ENCODE data around the gene SESN1.

The SESN1 gene

GRCh38 chr6:108961077-108961476, 133.6 kb downstream of the SESN1 start:
- no peak for DNase-seq (ENCODE audit: low read depth in 2 of 2)

- no peak for DNase-seq (ENCODE audit: low read depth in 2 of 2)
Measured at GRCh38 chr6:108960601-108961000, 134.0 kb downstream of the SESN1 start.

GRCh38 chr6:108959972-108960582, 134.6 kb downstream of the SESN1 start:
- DNase-seq (ENCODE audit: low read depth in 2 of 2): no peak

DNA sequence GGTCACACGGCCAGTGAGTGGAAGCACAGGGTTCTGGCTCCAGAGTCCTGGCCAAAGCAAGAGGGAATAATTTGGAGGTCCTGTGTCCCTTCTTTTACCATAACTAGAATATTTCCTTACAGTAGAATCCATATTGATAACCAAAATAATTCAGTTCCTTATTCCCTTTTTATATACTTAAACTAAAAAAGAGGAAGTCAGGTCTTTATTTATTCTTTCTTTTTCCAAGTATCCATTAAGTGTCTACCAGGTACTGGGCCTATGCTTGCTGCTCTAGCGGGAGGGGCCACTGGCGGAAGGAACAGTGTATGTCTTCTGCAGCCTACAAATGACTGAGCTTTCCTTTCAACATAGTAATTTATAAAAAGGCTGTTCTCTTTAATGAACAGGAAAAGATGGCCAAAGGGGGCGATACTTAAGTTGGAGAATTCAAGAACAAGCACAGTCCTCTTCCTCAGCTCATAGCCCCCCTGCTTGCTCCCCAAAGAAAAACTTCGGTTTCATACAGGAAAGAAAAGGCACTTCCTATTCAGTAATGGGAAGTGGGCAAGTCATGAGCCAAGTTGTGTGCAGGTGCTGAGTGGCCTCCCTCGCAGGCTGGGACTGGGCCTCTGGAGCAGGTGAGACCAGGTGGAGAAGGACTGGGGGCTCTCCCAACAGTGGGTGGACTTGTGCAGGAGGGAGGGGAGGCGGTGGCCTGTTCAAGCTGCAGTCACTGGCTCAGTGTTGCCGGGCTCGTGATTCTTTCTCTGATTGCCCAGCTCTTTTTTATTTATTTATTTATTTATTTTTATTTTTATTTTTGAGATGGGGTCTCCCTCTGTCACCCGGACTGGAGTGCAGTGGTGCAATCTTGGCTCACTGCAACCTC, 135.5 kb downstream of the SESN1 start:
- DNase-seq (ENCODE audit: low read depth in 2 of 2): no peak

DNA sequence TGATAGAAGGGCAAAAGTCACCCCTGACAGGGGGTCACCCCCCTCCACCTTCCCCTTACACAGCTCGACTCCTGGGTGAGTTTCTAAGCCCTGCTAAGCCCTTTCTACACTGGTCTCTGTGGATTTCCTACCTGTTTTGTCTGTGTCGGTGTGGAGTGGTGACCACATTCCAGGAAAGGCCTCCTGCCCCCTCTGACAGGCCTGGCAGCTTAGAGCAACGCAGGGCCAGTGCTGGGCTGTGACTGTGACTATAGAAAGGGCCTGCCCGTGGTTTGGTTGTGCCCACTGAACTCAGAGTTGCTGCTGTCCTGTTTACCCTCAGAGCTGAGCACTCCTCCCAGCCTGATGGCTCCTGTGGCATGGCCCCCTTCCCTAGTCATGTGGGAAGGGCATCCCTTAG, 137.4 kb downstream of the SESN1 start:
- no peak for DNase-seq (ENCODE audit: low read depth in 2 of 2)

DNA sequence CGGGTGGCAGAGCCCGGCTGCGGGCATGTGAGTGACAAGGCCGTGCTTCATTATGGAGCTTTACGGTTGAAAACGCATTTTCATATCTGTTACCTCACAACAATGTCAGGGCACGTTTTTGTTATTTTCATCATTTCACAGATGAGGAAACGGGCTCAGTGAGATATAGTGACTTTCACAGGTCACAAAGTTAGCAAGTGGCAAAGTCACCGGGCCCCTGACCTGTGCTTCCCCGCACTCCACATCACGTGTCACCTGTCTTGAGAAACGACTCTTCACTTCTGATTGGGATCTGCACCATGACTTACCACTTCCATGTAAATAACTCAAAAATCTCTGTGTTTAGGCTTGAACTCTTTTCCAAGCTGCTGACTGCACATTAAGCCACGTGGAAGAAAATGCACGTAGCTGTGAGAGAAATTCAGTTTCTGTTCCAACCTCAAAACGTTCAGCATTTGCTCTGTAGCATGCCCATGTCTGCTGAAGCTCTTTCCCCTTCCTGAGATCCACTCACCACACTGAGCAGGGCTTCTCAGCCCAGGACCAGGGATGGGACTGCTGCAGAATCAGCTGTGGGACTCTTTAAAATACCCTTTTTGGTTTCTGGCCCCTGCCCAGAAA, 139.2 kb downstream of the SESN1 start:
- DNase-seq (ENCODE audit: low read depth in 2 of 2): no peak

- DNase-seq (ENCODE audit: low read depth in 2 of 2): no peak
Measured at GRCh38 chr6:108953681-108954080, 141.0 kb downstream of the SESN1 start.

DNA sequence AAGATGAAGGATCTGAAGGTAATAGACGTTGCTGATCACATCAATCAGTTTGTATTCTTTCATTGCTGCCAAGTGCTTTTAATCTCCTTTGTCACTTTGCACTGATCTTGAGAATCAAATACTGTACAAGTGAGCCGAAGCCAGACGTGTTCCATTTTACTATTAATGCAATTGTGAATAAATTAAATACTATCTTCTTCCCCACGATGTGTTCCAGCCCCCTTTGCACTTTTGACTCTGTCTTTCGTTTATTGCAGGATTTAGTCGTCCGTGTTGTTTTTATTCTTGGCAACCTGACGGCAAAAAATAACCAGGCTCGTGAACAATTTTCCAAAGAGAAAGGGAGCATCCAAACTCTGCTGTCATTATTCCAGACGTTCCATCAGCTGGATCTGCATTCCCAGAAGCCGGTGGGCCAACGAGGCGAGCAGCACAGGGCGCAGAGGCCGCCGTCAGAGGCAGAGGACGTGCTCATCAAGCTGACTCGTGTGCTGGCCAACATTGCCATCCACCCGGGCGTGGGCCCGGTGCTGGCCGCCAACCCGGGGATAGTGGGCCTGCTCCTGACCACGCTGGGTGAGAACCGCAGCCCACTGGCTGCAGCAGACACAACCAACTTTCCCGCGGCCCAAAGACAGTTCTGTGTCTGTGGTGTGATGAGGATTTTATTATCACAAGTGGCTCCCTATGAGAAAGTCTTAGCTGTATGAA, 141.7 kb downstream of the SESN1 start:
- no peak for DNase-seq (ENCODE audit: low read depth in 2 of 2)

GRCh38 chr6:108951351-108951953, 143.2 kb downstream of the SESN1 start:
- no peak for DNase-seq (ENCODE audit: low read depth in 2 of 2)

- no peak for DNase-seq (ENCODE audit: low read depth in 2 of 2)
Measured at GRCh38 chr6:108948181-108948661, 146.4 kb downstream of the SESN1 start.

DNA sequence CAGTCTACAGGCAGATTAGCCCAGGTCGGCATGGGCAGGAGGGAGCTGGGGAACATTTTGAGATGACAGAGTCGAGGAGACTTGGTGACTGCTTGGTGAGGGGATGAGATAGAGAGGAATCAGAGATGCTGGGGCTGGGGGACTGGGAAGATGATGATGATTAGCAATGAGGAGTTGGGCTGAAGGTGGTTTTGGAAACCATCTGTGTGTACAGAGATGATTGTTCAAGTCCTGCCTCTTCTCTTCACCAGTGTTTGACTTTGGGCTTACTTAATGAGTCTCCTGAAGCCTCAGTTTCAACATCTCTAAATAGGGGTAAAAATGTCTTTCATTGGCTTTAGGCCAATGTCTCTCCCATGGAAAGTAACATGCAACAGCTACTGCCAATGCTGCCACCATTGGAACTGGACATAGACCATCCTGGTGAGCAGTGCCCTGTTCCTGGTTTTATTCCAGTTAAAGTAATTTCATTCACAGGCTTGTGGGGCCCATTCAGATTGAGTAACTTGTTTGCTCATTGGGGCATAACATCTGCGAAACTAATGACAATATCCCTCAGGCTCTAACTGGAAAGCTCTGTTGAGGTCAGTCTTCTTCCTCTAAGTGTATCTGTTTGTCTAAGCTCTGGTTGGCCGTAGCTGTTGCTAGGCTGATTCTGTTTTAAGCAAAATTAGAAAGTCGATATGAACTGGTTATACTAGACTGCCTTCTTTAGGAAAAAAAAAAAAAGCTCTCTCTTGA, 147.4 kb downstream of the SESN1 start:
- no peak for DNase-seq (ENCODE audit: low read depth in 2 of 2)

GRCh38 chr6:108946695-108947094, 148.0 kb downstream of the SESN1 start:
- no peak for DNase-seq (ENCODE audit: low read depth in 2 of 2)

DNA sequence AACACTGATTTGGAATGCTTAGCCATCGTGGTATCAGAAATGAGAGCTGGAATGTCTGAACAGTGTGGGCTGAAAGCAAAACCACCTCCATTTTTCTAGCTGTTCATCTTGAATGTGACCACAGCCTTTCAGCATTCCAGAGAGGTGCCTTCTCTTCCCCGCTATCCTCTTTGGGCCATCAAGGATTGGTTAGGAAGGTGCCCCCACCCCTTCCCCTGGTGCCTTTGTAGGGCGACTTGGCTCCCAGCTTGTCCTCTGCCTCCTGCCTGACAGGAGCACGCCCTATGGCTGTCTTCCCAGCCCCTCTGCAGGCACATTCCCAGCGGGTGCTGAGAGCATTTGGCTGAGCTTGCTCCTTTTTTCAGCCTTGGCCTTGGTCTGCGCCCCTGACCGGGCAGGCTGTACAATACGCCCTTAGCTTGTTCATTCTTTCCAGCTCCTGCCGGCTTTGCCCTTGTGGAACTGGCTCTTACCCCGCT, 148.9 kb downstream of the SESN1 start:
- DNase-seq (ENCODE audit: low read depth in 2 of 2): no peak

DNA sequence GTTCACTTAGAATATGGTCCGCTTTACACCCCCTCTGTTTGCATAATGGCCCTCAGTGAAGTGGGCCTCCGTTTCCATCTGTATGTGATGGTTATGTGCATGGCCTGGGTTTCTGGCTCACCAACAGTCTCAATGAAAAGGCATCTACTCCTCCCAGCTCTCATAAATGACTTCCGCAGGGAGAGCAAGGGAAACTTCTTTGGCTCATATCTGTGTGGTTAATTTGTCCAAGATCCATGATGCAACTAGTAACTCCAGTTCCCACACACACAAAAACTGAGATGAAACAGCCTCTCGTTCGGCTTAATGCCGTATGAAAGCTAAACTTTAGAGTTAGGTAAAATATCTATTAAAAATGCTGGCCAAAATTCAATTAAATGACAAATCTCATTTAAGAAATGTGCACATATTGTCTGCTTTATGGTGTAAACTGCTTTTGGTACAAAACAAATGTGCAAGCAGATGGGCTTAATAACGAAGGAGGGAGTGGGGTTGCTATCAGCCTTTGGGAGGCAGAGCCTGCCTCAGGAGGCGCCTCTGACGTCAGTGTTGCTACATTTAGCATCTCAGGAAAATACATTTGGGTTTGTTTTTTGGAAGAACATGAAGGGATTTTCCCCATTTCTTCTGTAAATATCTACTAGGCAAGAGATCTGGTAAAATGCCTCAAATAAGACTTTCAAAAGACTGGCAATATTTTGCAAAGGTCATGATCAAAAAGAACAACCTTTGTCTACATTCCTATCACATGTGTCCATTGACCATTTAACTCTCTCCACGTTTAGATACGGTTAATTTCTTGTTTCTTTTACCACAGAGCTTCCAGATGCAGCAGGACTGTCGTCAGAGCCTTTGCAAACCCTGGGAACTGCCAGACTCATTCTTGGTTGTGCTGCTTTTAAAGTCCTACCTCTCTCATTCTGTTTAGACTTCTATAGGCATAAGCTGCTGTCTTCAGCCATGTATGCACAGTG, 149.7 kb downstream of the SESN1 start:
- no peak for DNase-seq (ENCODE audit: low read depth in 2 of 2)

- no peak for DNase-seq (ENCODE audit: low read depth in 2 of 2)
Measured at GRCh38 chr6:108944071-108944470, 150.6 kb downstream of the SESN1 start.

DNA sequence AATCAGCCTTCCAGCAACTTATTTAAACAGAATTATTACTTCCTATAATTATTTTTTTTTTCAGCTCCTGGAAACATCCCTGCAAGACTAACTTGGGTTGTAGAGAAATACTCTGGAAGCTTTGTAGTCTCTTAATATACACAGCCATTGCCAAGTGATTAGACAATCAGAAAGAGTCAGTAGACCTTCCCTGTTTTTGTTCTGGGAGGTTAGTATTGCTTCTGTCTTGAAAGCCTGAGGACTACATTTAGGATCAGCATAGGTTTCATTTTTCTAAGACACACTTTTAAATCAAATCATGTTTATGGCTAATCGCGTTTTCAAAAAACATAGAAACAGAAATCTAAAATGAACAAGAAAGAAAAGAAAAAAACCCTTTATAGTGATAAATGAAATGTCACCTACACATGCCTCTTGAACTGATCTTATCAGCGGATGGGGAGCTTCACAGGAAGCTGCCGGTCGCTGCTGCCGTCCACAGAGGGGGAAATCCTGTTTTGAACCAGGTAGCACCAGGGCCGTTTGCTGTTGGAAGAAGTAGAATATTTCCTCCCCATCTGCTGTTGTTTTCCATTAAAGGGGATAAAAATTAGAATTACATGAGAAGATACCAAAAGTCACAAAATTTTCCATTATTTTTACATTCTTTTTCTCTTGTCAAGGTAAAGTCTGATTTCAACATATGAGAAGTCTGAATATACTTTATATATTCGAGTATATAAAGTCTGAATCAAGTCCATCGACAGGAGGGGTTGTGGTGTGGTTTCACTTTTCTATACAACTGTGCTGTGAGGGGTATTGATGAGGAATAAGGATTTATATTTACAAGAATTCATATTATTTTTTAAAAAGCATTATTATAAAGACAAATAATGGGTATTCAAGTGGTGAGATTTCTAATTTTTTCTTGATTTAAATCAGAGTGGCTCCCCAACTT, 151.8 kb downstream of the SESN1 start:
- DNase-seq (ENCODE audit: low read depth in 2 of 2): peak in 1 of 2 donors; percentile 29

DNA sequence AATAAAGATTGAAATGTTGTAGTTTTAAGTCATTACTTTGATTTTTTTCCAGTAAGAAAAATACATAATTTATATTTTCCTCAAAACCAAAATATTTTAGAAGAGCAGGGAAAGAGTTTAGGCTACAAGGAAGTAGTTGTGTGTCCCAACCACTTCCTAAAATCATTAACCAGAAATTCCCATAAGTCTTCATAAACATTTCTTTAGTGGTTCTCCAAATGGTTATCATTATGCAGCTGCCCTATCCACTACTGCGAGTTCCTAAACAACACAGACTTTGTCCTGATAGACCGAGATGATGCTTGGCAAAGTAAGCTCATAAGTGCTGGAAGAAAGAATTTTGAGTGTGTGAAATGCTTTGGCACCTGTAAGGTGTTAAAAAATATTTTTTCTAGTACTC, 152.8 kb downstream of the SESN1 start:
- DNase-seq (ENCODE audit: low read depth in 2 of 2): no peak

DNA sequence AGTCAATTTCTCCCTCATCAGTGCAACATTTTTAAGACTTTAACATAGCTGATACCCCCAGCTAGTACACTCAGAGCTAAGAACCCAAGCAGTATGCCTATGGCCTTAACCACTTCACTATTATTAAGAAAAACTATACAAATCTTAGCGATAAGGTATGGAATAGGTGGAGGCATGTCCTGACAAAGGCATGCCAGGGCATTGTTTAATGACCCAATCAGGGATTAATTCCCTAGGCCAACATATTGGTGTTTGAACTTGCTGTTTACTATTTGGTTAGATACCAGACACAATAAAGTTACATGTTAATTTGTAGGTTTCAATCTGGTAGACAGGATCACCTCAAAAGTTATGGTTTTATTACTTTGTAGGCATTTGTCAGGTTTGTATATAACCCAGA, 153.4 kb downstream of the SESN1 start:
- no peak for DNase-seq (ENCODE audit: low read depth in 2 of 2)

GRCh38 chr6:108940741-108941140, 153.9 kb downstream of the SESN1 start:
- DNase-seq (ENCODE audit: low read depth in 2 of 2): no peak

All from activated CD4-positive, alpha-beta T cell treated with anti-CD3 and anti-CD28 coated beads for 24 hours (primary cell).